SK-N-DZ (cell line): ENCODE measurements around the gene EGR1.
"Not testable (repeated sequence)": the region's sequence is repeated elsewhere in the genome, so short reads cannot be mapped to it uniquely, and the experiment has no call there.

ENCODE experiments used
- DNase-seq: peaks from one replicate; pipeline ENCODE4 v3.0.0-alpha.2; 2015; ENCODE audit warnings: low spot score
- small RNA-seq, 2 experiments: library from RNA; depleted of rRNA; stranded (forward); fragments of <200 nt; gene quantifications; one replicate each; pipeline ENCODE3, GENCODE V24; 2014

EGR1 gene

DNA sequence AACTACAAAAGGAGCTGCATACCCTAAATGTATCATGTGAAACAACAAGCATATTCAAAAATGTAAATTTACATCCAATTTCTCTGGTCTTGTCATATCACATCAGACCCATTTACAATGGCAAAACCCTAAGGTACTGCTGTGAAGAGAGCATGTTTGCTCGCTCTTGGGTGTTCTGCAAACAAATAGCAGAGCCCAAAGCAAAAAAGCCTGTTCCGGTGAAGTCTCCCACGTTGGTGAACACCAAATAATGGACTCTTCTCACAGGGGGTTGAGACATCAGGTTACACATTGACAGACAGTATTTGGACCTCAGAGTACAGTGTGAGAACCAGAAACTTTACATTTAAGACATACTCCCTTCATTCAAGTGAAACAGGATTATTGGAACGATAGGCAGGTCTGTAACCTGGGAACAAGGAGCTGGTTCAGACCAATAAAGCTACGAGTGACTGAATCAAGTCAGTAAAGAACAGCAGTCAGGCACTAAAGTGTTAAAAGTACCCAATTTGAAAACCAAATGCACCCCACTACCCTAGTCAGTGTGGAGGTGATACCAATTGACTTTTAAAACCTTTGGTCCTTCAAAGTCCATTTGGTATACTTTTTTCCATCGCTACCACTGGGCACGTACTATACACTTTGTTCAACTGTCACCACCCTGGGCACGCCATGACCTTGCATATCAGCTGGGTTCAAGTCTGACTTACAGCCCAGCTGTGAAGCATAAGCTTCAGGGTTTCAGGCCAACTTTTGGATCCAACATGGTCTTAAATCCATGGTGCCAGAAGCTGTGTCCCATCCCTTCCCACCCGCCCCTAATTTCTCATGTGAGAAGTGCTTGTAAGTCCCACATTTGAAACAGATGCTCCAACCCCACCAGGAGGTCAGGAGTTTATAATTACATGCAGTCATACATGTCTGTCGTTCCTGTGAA, 41.4 kb downstream of the EGR1 start:
- no peak for DNase-seq

DNA sequence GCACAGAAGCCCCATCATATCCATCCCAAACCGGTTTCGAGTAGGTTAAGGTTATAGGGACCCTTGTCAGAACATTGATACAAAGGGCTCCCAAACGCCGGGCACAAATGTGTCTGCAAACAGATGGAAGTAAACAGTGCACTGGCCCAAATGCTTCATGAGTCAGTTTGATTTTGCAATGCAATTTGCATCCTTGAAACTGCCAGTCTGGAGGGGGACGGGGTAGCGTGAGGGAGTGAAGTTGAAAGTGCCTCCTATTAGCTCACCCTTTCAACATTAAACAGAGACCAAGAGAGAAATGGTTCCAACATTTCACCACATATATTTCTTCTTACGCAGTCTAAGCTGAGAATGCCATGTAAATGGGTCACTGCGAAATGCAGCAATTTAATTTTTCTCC, 42.2 kb downstream of the EGR1 start:
- not testable (repeated sequence) for DNase-seq

DNA sequence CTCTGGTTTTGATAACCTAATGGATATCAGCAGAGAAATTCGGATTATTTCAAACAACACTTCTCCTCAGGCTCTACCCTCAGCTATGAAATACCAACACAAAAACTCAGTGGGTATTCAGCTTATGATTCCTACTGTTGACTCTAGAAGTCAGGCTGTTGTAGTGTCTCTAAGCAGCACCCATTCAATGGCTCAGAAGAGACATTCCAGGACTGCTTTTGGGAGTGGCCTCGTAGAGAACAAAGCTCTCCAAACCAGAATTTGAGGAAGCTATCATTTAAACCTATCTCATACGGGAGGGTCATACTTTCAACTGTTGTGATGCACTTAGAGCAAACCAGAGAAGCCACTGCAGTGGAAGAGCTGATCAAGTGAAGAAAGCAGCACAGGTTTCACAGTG, 43.7 kb downstream of the EGR1 start:
- no peak for DNase-seq

- DNase-seq = no peak
These were observed 48.7 kb downstream of the EGR1 start for GRCh38 chr5:138514021-138514420.

GRCh38 chr5:138515556-138516245, 50.4 kb downstream of the EGR1 start:
- DNase-seq = no peak

GRCh38 chr5:138517437-138517836, 52.2 kb downstream of the EGR1 start:
- no peak for DNase-seq

Small RNAs within 50 kb of the gene (small RNA-seq; reads per million reads assigned to genes)
- 0 reads per million in 2 experiments for gene AC113403.1
